Bronchial epithelial cell (primary cell): ENCODE measurements around the gene POM121L12. TPM values are rescaled to one million over a fixed set of nuclear protein-coding genes. Genes with fewer than 3 reads are reported as not detected.

Source experiments
- DNase-seq: peaks from one replicate; pipeline ENCODE4 v3.0.0-alpha.2; 2010; ENCODE audit warnings: low read depth
- FAIRE-seq: peaks from 2 replicates; lab custom pipeline; 2011; peaks lifted over from hg19 to GRCh38; lab: Jason Lieb, UNC
- H3K27me3 ChIP-seq: 2 replicates; pipeline ENCODE4 v1.5.1; 2011; ENCODE audit warnings: low read length; ENCODE audit not compliant: control insufficient read depth, insufficient read depth
- H3K36me3 ChIP-seq: 2 replicates; pipeline ENCODE4 v1.5.1; 2011; ENCODE audit warnings: low read length; ENCODE audit not compliant: control insufficient read depth, insufficient read depth
- H3K4me3 ChIP-seq: 2 replicates; pipeline ENCODE4 v1.5.1; 2011; ENCODE audit warnings: mild to moderate bottlenecking, low read depth, low read length, control low read depth
- total RNA-seq: library from RNA; depleted of rRNA; stranded (reverse); fragments of >200 nt; gene quantifications from 2 replicates; pipeline ENCODE4 v1.2.1, GENCODE V29; 2014
- TF ChIP-seq, protein P1 (sequence below): IDR thresholded peaks from 2 replicates; pipeline ENCODE4 v1.5.1; 2011; ENCODE audit warnings: mild to moderate bottlenecking, moderate library complexity, low read length, control low read depth, inconsistent platforms; ENCODE audit not compliant: insufficient read depth, severe bottlenecking

POM121L12 gene
- total RNA-seq, 1 donor from 2014 or later: not detected

DNA sequence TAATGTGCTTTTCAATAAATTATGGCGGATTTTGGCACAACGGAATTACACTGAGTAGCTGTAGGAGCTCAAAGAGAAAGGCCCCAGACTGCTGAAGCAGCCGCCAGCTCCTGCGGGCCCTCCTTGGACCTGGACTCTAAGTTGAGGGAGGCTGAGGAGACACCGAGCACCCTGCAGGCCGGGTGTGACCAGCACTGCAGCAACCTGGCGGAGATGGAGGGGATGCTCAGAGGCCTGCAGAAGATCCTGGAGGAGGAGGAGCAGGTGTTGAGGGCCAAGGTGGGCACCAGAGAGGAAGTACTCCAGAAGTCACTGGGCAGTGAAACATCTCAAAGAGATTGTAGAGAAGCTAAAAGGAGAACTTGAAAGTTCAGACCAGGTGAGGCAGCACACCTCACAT lies 33.0 kb upstream of the POM121L12 start:
- Histone ChIP-seq H3K36me3 (no peaks in the 10 kb centered on the region), H3K27me3 (no peaks in the 10 kb centered on the region), H3K4me3 (no peak overlapping the region)
- TF ChIP-seq, protein P1, sequence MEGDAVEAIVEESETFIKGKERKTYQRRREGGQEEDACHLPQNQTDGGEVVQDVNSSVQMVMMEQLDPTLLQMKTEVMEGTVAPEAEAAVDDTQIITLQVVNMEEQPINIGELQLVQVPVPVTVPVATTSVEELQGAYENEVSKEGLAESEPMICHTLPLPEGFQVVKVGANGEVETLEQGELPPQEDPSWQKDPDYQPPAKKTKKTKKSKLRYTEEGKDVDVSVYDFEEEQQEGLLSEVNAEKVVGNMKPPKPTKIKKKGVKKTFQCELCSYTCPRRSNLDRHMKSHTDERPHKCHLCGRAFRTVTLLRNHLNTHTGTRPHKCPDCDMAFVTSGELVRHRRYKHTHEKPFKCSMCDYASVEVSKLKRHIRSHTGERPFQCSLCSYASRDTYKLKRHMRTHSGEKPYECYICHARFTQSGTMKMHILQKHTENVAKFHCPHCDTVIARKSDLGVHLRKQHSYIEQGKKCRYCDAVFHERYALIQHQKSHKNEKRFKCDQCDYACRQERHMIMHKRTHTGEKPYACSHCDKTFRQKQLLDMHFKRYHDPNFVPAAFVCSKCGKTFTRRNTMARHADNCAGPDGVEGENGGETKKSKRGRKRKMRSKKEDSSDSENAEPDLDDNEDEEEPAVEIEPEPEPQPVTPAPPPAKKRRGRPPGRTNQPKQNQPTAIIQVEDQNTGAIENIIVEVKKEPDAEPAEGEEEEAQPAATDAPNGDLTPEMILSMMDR: no peak
- DNase-seq (no peak), FAIRE-seq (no peak)

DNA sequence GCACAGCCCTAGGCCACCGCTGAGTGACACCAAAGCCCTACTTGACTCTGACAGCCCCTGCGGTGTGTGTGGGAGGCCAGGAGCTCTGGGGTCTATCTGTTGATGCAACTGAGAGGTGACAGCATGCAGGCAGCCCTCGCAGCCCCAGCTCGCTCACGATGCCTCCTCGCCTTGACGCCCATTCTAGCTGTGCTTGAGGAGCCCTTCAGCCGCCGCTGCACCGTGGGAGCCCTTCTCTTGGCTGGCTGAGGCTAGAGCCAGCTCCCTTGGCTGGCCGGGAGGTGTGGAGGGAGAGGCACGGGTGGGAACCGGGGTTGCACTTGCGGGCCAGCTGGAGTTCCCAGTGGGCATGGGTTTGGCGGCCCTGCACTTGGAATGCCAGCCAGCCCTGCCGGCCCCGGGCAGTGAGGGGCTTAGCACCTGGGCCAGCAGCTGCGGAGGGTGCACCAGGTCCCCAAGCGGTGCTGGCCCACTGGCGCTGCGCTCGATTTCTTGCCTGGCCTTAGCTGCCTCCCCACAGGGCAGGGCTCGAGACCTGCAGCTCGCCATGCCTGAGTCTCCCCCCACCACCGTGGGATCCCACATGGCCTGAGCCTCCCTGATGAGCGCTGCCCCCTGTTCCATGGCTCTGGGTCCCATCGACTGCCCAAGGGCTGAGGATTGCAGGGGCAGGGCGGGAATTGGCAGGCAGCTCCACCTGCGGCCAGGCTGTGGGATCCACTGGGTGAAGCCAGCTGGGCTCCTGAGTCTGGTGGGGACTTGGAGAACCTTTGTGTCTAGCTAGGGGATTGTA lies 31.6 kb upstream of the POM121L12 start:
- DNase-seq (no peak), FAIRE-seq (no peak)
- TF ChIP-seq, protein P1: no peak

DNA sequence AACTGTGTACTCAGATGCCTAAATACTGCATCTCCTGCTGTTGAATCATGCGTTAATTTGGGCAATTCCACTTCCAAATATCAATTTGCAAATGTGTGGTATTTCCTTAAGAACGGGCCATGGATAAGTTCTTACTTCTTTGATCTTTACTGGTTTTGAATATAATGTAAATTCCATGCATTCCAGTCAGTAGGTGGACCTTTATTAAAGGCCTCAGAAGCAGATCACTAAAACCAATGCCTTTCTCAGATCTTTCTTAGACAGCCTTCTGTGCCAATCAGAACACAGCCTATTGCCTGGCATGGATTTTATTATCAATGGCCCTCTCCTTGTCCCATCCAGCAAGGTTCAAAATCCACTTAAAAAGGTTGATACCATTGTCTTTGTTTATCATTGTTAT lies 21.5 kb upstream of the POM121L12 start:
- no peak overlapping the region for H3K4me3 ChIP-seq
- TF ChIP-seq, protein P1: no peak
- H3K36me3 ChIP-seq: no peaks in the 10 kb centered on the region
- FAIRE-seq: no peak
- H3K27me3 ChIP-seq: no peaks in the 10 kb centered on the region
- no peak for DNase-seq

More for the DNA sequence above, 31.6 kb upstream of the POM121L12 start:
- Histone ChIP-seq H3K4me3 (no peak overlapping the region), H3K27me3 (no peaks in the 10 kb centered on the region), H3K36me3 (no peaks in the 10 kb centered on the region)

DNA sequence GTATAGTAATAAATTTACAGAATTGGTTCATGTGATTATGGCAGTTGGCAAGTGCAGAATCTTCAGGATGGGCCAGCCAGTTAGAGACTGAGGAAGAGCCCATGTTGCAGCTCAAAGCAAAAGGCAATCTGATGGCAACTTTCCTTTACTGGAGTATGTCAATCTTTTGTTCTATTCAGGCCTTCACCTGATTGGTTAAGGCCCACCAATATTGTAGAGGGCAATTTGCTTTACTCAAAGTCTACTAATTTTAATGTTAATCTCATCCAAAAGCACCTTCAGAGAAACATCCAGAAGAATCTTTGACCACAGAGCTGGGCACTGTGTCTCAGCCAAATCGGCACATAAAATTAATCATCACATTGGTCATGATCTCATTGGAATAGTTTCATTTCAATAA lies 20.0 kb upstream of the POM121L12 start:
- no peak for DNase-seq
- FAIRE-seq: no peak
- no peaks in the 10 kb centered on the region for H3K36me3 ChIP-seq
- no peak overlapping the region for H3K4me3 ChIP-seq
- TF ChIP-seq, protein P1: no peak
- no peaks in the 10 kb centered on the region for H3K27me3 ChIP-seq

DNA sequence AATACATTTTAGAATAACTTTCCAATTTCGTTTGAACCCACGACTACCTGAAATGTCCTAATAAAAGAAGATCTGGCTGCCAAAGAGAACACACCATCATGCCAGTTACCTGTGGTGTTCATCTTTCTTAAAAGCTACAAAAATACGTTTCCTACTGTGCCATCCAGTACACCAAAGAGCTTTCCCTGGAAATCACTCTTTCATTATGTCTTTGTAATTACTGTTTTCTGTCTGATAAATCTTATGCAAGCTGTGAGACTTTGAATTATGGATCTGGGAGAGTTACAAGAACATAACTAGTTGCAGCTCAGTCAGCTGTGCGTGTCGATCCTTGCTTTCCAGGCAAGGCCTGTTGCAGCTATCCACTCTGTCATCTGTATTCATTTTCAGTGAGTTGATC lies 12.5 kb upstream of the POM121L12 start:
- DNase-seq (no peak), FAIRE-seq (no peak)
- Histone ChIP-seq H3K4me3 (no peak overlapping the region), H3K27me3 (no peaks in the 10 kb centered on the region), H3K36me3 (no peaks in the 10 kb centered on the region)
- TF ChIP-seq, protein P1: no peak
